HG03066 (cell line): ENCODE data around the gene KLF11.

Experiments
- ATAC-seq: cut with Tn5 transposase; IDR thresholded peaks from one replicate; pipeline ENCODE4 v1.9.1; 2021; ENCODE audit warnings: low read depth; ENCODE audit not compliant: unreplicated experiment

KLF11 gene

DNA sequence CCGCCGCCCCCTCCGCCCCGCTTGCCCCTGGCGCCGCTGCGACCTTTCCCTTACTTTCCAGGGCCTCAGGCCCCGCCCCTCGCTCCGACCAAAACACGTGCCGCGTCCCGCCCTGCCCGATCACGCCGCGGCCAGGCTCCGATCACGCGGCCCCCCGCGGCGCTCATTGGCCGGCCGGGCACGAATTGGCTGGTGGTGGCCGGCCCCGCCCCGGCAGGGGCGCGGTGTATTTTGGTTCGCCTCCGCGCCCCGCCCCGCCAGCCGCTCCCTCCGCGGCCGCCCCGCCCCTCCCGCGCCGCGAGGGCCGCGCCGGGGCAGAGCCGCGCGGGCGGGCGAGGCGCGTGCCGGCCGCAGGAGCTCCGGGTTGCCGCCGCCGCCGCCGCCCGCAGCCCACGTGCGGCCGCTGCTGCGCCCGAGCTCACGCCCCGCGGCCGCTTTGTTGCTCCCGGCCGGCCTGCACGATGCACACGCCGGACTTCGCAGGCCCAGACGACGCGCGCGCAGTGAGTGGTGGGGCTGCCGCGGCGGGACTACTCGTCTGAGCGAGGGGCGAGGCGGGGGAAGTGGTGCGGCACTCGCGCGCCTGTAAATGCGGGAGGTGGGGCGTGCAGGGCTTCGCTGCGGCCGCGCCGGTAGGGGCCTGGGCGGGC, at the start of gene KLF11:
Gene KLF11, plus strand, starts transcription at position 295 of the 650 bp plus-strand sequence. Its CDS starts 167 bp downstream, at position 462.
- ATAC-seq: peak; percentile 73

DNA sequence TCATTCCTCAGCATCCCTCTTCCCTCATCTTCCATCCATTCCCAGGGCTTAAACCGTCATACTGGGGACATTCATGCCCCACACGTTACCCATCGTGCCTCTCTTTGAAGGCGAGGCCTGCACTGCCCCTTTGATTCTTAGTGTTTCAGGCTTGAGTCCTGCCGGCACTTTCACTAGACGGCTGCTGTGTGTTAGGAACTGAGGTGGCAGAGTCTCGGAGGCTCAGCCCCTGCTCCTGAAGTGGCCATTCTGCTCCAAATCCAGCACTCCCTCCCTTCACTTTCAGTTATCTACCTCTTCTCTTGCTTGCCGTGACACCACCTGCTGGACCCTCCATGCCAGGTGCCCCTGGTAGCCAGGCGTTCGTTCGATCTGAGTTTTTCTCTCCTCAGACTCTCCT, 48.9 kb upstream of the KLF11 start:
- ATAC-seq: no peak

DNA sequence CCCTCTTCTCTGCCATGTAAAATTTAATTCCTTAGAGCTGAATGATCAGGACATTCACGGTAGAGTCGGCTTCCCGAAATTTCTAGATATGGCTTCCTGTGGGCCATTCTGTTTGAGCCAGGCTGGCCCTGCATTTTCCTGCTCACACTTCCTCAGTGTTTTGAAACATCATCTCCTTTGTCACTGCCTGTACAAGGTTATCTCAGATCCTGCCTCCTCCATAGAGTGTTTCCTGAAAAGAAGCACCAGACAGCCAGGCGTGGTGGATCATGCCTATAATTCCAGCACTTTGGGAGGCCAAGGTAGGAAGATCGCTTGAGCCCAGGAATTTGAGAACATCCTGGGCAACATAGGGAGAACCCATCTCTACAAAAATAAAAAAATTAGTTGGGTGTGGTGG, 48.3 kb upstream of the KLF11 start:
- ATAC-seq: no peak

DNA sequence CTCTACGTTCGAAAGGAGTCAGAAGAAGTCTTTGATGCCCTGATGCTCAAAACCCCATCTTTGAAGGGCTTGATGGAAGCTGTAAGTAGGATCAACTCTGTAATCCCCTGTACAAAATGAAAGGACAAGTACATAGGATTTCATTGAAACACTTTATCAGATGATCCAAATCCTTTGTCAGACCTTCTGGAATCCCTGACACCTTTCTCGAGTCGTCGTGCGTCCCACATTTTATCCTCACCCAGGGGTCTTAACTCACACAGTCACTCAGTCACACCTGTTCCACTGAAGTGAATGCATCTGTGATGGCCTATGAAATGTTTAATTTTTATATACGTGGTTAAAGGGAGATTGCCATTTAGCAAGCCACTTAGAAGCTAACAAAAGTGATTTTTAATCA, 47.0 kb upstream of the KLF11 start:
- no peak for ATAC-seq

DNA sequence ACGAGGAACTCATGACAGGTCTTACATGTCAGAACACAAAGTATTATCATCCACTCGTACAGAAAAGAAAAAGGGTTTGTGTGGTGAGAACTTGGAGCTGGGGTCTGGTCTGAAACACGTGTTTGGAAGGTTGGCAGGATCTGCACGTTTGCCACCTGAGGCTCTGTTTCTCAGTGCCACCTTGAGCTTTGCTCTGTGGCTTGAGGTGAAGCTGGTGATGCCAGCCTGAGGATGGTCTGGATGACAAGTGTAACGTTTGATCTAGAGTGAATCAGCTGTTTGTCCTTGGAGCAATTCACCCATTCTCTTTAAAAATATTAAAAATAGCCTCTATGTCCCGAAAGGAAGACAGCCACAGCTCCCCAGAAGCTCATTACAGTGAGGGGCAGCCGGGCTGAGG, 45.4 kb upstream of the KLF11 start:
- ATAC-seq: no peak

DNA sequence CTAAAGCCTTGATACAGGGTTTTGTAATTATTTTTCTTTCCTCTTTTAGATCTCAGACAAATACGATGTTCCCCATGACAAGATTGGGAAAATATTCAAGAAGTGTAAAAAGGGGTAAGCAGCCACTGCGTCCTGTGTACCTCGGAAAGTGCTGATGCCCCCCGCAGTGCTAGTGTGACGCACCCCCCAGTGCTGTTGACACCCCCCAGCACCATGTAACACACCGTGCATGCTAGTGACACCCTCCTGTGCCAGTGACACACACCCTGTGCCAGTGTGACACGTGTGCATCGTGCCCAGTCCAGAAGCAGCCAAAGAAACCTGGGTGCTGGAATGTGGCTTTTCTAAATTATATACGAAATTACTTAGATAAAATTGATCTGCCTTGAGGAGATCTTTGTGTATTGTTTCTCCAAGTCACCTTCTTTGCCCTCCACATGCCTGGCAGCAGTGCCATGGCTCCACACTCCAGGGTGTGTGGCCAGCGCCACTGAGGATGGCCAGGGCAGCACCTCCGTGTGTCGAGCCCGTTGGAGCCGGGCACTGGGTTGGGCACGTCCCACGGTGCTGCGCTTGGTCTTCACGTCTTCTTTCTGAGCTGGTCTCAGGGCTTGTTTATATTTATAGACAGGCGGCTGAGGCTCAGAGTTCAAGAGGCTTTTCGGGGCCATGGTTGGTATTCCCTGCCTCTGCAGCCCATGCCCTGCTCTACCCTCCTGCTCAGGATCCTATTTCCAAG, 44.3 kb upstream of the KLF11 start:
- ATAC-seq: no peak

DNA sequence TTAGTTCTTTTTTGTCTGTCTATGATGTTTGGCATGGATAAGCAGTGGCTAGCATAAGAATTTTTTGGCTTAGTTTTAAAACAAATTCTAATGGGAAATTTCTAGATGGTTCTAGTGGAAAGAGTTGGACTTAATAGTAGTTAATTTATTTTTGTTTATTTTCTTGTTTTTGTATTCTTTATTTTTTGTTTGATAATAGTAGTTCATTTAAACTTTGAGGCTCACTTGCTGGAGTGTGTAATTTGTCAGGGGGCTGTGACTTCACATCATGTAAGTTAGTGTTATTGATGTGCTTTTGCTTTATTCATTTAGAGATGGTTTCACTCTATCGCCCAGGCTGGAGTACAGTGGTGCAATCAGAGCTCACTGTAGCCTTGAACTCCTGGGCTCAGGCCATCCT, 43.7 kb upstream of the KLF11 start:
- no peak for ATAC-seq

DNA sequence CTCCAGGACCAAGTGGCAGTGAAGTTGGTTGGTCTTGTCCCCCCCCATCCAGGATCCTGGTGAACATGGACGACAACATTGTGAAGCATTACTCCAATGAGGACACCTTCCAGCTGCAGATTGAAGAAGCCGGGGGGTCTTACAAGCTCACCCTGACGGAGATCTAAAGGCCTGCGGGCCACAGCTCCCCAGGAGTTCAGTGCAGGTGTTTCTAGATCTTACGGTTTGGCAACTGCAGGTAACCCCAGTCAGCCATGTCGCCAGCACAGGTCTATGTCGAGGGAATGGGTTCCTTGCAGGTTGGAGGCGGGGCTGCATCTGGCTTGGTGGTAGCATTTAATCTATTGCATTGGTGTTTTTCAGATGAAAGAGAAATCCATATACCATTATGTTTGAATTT, 42.8 kb upstream of the KLF11 start:
- no peak for ATAC-seq

DNA sequence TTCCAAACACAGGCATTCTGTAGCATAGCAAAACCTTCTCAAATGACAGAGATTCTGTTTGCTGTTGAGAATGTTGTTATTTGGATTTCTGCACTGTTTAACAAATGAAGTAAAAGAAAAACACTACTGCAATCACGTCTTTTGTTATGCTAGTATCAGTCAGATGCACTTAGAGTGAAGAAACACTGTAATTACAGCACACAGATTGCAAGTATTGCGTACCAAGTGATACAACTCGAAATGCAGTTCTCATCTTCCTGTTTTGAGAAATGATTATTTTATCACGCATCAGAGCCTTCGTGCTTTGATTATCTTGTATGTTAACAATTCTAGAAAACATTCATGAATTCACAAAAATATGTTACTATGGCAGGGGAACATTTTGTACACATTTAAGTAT, 41.8 kb upstream of the KLF11 start:
- ATAC-seq: no peak

DNA sequence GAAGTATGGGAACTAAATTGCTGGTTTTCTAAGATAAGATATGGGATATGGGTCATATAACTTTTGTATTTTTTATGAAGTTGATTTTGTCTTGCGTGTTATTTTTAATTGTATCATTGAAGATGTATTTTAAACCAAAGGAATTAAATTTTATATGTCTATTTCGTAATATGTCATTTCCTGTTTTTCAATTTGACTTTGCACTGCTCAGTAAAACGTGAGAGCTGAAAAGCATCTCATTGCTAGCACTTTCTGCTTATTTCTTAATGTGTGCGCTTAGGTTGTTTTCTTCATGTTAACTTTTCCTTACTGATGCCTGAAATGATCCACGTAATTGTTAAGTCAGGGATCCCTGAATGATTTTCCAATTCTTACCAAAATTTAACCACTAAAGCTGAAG, 41.2 kb upstream of the KLF11 start:
- no peak for ATAC-seq

DNA sequence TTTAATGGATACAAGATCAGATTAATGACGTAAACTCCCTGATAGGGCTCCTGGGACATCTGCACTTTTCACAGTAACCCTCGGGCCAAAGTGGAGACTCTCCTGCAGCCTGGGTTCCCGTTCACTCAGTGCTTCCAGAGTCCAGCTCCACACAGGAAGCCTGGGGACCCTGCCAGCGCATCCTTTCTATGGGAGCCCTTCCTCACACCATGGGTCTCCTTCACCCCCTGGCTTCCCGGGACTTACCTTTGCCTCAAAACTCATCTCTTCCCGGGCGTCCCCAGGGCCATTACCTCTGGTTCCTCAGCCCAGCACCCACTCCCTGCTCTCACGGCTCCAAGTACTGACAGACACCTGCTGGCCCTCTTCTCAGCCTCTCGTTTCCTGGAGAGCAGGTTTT, 40.7 kb upstream of the KLF11 start:
- ATAC-seq: no peak

DNA sequence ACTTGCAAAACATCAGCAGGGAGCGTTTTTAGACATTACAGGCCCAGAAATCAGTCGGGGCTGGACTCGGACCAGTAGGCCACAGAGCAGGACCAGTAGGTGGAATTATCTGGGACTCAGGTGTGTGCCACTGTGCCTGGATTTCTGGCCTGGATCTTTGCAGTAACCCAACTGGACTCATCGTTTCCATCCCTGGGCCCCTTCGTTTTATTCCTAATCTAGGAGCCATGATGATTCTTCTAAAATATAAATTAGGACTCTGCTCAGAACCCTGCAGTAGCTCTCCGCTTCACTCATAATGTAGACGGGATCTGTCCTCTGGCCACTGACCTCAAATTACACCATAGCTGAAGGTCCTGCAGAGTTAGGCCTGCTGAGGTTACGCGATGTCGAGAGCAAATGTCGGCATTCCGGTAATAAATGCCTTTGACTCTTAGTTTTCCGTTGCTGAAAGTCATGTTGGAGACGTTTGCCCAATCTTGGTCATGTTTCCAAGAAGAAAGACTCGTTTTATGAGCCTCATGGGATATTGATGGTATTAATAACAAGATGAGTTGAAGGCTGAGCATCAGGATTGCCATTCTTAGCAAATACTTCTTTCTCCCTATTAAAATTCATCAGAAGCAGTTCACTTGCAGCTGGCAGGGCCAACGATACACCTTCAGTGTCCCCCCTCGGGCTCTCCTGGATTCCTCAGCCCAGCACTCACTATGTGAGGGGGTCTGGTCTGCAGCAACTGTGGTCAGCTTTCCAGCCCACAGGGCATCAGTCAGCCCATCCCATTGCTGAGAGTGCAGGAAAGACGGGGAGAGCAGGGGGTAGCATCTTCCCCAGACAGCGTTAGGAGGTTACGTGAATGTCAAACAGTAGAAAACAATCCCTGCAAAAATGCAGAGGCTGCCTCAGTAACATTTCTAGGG, 39.9 kb upstream of the KLF11 start:
- no peak for ATAC-seq

DNA sequence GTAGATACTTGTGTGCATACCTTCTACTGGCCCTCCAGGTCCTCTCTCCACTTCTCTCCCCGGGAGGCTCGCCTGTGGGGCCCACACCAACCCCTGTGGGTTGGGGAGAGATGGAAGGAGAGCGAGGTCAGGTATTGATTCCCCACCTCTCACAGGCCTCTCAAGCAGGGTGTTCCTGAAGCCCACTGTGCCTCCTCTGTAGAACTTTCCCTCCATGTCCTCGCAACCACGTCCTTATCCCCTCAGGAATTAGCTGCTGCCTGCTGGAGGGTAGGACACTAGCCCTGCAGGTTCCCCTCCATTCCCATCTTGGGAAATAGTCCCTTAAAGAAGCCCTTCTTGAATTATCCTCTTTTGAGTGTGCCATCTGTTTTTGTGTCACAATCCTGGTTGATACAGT, 38.9 kb upstream of the KLF11 start:
- ATAC-seq: no peak

DNA sequence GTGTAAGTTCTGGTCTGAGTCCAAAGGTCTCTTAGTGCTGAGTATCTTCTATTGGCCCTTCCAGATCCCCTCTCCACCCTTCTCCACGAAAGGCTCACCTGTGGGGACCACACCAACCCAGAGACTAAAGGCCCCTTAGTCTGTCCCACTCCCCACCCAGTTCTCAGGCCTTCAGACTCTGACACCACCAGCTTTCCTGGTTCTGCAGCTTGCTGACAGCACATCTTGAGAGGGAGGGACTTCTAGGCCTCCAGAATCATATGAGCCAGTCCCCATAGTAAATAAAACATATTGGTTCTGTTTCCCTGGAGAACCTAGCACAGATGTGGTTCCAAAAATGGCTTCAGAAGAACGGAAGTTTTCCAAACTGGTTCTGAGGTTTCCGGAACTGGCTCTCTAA, 38.5 kb upstream of the KLF11 start:
- ATAC-seq: no peak

DNA sequence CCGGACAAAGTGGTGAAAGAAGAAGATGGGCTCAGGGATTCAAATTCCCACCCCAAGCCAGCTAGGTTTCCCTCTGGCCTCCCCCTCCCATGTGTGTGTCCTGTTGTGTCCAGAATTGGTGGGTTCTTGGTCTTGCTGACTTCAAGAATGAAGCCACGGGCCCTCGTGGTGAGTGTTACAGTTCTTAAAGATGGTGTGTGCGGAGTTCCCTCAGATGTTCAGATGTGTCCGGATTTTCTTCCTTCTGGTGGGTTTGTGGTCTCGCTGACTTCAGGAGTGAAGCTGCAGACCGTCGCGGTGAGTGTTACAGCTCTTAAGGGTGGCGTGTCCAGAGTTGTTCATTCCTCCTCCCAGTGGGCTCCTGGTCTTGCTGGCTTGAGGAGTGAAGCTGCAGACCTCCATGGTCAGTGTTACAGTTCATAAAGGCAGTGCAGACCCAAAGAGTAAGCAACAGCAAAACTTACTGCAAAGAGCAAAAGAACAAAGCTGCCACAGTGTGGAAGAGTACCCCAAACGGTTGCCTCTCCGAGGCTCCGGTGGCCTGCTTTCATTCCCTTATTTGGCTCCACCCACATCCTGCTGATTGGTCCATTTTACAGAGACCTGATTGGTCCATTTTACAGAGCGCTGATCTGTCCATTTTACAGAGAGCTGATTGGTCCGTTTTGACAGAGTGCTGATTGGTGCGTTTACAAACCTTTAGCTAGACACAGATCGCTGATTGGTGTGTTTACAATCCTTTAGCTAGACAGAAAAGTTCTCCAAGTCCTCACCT, 37.7 kb upstream of the KLF11 start:
- no peak for ATAC-seq

DNA sequence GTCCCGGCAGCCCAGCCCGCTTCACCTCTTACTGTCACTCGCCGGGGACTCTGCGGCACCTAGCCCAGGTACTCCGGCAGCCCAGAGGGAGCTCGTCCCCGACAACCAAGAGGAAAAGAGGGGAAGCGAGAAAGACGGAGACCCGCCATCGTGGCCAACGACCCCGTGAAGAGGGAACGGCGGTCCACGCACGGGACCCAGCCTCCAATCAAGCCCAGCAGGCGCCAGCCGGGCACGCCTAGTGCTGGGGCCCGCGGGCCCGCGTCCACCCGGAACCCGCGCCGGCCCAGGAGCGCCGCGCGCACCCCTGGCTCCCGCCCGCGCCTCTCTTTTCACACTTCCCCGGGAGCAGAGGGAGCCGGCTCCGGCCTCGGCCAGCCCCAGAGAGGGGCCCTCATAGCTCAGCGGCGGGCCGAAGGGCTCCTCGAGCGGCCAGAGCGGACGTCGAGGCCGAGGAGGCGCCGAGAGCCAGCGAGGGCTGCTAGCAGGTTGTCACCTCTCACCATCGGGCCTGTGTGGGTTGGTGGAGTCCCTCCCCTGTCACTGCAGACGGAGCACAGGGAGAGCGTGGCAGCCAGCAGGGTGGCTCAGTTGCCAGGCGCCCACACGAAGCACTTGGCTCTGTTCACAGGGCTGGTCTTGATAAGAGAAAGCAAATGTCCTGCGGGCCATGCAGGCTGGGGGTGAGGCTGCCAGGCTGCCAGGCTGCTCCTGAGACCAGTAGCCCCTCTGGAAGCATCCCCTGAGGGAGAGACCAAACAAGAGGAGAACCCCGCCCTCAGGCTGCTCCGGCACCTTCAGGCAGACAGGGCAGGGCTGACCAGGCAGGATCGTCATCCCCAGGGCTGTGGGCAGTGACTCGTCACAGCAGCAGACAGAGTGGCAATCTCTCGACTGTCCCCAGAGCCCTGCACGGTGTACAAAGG, 36.9 kb upstream of the KLF11 start:
- no peak for ATAC-seq

DNA sequence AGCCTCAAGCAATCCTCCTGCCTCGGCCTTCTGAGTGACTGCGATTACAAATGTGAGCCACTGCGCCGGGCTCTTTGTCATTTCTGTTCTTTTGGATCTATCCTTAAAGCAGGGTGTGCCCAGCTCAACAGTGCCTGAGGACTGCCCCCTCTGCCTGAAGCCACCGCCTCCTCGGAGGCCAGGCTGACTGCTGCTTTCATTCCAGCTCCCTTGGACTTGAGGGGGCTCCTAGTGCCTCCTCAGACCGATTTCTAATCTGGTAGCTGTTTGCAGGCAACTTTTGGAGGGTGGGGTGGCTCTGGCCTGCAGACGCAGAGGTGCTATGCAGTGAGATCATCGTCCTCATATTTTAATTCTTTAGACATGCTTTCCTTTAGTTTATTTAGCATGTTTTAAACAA, 35.9 kb upstream of the KLF11 start:
- ATAC-seq: no peak

DNA sequence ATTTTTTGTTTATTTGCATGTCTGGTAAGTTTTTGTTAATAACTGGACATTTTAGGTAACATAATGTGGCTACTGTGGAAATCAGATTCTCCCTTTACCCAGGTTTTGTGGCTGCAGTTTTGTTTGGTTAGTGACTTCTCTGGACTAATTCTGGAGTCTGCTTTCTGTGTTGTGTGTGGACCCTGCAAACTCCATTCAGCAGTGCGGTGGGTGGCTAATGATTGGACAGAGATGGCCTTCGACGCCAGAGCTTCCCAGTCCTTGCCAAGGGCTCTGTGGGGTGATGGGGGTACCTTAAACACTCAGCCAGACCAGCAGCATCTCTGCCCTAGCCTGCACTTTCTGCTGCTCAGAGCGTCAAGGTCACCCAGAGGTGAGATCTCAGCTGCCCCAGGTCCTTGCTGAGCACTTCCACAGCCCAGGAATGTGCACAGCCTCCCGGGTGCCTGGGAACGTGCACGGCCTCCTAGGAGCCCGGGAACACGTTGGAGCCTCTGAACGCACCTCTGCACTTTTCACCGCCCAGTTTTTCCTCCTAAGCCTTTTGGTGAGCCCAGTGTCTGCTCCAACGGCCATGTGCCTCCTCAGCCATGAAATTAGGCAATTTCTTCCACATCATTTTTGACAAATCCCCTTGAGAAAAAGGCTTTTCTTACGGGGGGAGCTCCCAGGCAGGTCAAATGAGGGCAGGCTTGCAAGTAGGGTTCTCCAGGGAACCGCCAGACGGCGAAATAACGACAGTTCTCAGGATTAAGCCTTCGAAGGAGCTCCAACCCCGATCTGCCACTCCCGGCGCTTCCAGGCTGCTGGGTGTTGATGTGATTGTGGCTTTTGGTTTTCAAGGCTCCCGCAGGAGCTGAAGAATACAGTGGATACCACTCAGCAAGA, 35.2 kb upstream of the KLF11 start:
- ATAC-seq: no peak

DNA sequence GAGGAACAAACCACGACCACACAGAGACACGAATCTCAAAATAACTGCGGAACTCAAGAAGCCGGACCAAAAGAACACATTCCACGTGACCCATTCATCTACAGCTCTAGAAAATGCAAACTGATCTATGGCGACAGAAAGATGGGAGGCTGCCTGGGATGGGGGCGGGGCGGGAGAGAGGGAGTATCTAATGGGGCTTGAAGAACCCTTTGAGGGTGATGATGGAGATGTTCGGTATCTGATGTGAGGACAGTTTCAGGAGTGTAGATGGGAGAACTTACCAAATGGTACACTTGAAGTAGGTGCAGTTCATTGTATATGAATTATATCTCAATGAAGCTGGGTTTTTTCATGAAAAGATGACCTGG, 34.6 kb upstream of the KLF11 start:
- no peak for ATAC-seq
